GM19463 (cell line): ENCODE measurements around the gene CRTC3.
"Not testable (repeated sequence)": the region's sequence is repeated elsewhere in the genome, so short reads cannot be mapped to it uniquely, and the experiment has no call there.

Source experiments
- ATAC-seq: cut with Tn5 transposase; IDR thresholded peaks from one replicate; pipeline ENCODE4 v1.9.1; 2021; ENCODE audit warnings: mild to moderate bottlenecking, moderate library complexity; ENCODE audit not compliant: unreplicated experiment

CRTC3 gene

GRCh38 chr15:90519688-90520087 lies 10.0 kb upstream of the CRTC3 start:
- no peak for ATAC-seq

- ATAC-seq, result no peak
These were observed 9.4 kb upstream of the CRTC3 start for GRCh38 chr15:90520365-90520764.

DNA sequence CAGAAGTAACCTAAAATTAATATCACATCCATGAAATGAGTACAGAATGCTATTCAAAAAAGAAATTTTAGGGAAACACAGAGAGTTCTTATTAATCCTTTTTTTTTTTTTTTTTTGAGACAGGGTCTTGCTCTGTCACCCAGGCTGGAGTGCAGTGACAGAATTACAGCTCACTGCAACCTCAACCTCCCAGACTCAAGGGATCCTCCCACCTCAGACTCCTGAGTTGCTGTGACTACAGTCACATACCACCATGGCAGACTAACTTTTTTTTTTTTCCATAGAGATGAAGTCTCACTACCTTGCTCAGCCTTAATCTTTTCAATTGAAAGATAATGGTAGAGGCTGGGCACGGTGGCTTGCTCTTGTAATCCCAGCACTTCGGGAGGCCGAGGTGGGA lies 6.3 kb upstream of the CRTC3 start:
- ATAC-seq, result no peak

DNA sequence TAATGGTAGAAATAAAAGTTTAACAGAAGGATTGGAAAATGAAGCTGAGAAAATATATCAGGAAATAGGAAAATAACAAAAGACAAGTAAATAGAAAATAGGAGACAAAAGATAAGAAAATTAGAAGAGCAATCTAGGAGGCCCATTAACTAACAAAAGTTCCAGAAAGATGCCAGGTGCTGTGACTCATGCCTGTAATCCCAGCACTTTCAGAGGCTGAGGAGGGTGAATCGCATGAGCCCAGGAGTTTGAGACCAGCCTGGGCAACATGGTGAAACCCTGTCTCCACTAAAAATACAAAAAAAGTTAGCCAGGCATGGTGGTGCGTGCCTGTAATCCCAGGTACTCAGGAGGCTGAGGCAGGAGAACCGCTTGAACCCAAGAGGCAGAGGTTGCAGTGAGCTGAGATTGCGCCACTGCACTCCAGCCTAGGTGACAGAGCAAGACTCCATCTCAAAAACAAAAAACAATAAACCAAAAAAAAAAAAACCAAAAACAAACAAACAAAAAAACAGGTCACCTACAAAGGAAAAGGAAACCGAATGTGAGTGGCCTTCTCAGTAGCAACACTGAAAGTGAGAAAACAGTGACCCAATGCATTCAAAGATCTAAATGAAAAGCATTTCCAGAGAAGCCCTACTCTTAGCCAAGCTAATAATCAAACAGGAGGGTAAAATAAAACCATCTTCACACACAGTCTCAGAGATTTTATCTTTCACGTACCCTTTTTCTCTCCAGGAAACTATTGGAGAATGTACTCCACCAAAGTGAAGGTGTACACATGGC lies 5.5 kb upstream of the CRTC3 start:
- not testable (repeated sequence) for ATAC-seq

- no peak for ATAC-seq
These were observed 732 bp upstream of the CRTC3 start for GRCh38 chr15:90529011-90529370.

DNA sequence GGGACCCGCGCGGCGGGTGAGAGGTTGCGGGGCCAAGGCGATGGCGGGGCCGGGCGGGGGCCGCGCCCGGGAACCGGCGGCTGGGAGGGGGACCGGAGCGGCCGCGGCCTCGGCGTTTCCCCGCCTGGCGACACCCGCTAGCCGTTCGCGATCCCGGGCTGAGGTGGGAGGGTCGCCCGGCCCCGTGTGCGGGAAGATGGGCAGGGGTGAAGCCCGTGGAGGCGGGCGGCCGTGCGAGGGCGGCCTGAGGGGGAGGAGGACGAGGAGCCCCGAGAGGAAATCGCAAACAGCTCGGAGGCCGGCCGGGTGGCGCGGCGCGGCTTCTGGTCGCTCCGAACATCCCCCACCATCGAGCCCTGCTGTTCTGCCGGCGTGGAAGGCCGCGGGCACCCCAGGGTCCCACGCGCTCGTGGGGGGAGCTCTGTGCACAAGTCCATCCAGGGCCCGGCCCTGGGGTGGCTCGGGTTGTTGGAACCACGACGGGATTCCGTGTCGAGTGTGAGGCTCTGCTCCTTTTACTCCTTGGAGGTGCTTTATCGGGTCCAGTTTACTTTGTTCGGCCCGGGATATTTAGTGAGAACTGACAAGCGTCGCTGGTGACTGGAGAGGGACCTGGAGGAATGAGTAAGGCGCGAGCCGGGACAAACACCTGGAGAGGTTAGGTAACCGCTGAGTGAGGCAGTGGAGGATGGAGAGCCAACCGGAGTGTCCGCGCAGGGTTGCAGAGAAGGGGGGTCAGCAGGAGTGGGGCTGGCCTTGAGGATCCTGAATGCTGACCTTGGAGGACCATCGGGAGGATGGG lies 728 bp downstream of the CRTC3 start:
- ATAC-seq, result peak; percentile 41

GRCh38 chr15:90531147-90531546 lies 1.4 kb downstream of the CRTC3 start:
- ATAC-seq, result no peak

GRCh38 chr15:90535254-90535653 lies 5.5 kb downstream of the CRTC3 start:
- ATAC-seq, result no peak

GRCh38 chr15:90539789-90540188 lies 10.1 kb downstream of the CRTC3 start:
- ATAC-seq, result no peak

DNA sequence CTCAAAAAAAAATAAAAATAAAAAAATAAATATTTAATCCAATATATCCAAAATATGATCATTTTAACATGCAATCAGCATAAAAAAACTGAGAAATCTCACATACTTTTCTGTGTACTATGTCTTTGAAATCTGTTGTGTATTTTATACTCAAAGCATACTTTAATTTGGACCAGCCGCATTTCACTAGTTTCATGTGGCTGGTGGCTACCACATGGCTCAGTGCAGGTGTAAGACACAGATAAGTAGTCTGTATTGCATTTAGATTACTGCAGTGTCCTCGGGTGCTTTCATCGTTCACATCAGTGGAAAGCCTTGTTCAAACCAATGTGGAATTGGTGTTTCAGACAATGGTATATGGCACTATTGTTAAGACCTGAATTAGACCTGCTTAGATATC lies 11.0 kb downstream of the CRTC3 start:
- no peak for ATAC-seq

DNA sequence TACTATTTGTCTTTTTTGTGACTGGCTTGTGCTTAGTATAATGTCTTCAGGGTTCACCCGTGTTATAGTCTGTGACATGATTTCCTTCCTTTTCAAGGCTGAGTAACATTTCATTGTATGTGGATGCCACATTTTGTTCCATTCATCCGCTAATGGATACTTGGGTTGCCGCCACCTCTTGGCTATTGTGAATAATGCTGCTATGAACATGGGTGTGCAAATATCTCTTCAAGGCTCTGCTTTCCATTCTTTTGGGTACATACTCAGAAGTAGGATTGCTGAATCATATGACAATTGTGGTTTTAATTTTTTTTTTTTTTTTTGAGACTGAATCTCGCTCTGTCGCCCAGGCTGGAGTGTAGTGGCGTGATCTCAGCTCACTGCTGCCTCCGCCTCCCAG lies 15.4 kb downstream of the CRTC3 start:
- ATAC-seq, result no peak

GRCh38 chr15:90547540-90547939 lies 17.8 kb downstream of the CRTC3 start:
- no peak for ATAC-seq

- no peak for ATAC-seq
These were observed 21.2 kb downstream of the CRTC3 start for GRCh38 chr15:90550919-90551318.

DNA sequence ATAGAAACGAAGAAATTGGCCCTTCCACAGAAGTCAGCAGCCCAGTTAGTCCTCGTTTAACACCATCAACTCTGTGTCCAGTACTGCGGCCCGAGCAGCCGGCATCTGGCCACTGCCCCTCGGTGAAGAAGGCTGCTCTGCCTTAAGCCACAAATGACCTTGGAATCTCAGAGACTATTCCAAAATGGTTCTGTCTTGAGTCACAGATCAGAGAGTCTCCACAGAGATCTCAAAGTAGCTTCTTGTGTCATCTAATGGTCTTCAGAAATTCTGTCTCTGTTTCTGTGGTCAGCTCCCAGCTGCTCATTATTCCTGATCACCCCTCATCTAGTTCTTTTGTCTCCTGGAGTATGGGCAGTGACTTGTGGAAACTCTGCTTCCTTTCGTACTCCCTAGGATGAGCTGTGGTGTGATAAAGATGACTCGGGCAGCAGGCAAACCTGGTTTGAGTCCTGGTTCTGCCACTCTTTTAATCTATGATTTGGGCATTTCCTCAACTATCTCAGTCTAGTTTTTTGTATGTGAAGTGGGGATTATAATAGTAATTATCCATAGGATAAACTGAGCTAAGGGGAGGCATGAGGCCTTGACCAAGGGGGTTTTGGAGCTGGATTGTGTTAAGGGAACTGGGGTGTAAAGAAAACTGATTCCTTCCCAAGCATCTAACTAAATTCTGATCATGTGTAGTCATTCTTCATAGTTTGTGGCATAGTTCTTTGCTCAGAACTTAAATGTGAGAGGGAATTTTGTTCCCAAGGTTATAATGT lies 22.6 kb downstream of the CRTC3 start:
- no peak for ATAC-seq

GRCh38 chr15:90552929-90553211 lies 23.1 kb downstream of the CRTC3 start:
- ATAC-seq, result no peak

DNA sequence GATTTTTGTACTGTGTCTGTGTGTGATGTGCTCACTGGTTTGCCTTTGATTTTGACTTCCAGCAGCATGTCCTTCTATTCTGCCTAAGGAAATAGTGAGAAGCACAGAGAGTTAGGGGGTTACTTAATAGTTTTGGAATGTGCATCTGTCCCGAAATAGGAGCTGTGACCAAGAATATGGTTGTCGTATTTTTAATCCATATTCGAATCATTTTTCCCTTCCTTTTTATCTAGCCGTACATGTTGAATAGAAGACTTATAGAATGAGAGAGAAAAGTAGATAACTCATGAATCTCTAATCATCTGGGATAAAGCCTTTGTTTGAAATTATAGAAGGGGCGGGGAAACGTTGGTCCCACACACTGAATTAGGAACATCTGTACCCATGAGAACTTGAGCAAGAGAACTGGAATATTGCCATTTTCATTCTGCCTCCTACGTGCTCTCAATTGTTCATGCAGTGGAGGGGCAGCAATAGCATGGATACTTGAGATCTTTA lies 23.6 kb downstream of the CRTC3 start:
- ATAC-seq, result no peak

GRCh38 chr15:90557186-90558084 lies 27.7 kb downstream of the CRTC3 start:
- ATAC-seq, result no peak

DNA sequence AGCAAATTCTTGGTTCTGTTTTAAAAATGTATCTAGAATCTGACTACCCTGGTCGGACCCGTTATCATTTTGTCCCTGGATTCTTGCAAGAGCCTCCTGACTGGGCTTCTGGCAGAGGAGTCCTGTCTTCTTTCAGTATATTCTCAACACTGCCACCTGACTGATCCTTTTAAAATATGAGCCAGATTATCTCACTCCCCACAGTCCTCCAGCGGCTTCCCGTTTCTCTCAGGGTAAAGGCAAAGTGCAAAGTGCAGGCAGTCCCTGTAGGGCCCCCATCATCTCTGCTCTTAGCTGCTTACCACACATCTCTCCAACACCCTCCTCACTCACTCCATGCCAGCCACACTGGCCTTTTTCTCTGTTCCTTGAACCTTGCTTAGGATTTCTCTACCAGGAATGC lies 28.4 kb downstream of the CRTC3 start:
- ATAC-seq, result no peak

DNA sequence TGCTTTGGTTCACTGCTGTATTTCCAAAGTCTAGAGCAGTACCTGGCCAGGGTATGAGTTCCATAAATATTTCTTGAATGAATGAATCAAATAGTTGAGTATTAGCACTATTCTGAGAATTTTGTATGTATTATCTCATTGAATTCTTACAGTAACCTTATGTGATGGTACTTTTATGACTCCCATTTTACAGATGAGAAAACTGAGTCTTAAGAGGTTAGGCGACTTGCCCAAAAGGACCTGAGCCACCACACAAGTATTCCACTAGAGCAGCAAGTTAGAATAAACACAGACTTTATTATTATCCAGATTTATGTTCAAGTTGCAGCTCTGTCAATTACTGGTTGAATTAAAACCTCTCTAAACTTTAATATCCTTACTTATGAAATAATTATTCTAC lies 29.4 kb downstream of the CRTC3 start:
- no peak for ATAC-seq

GRCh38 chr15:90560229-90560776 lies 30.6 kb downstream of the CRTC3 start:
- no peak for ATAC-seq
